K562 (cell line): Measurements from ENCODE around the gene DEF6. TPM values are rescaled to one million over a fixed set of nuclear protein-coding genes. Genes with fewer than 3 reads are reported as not detected.
"Not testable (repeated sequence)": the region's sequence is repeated elsewhere in the genome, so short reads cannot be mapped to it uniquely, and the experiment has no call there.

Experiments
- ATAC-seq: fragments of 200-7000 bp; cut with Tn5 transposase; 3 replicates; pipeline ENCODE4 v1.9.1; 2020; ENCODE audit warnings: moderate library complexity
- BruUV-seq: library from RNA; stranded (reverse); fragments of 400-500 nt; replicated peaks from 2 replicates; lab custom pipeline; 2021; lab: Mats Ljungman, UMichigan
- CTCF ChIA-PET: fragments of 300-600 bp; formaldehyde crosslinking; extraction: SDS; loops from one replicate; lab custom pipeline; 2021; ENCODE audit warnings: low intra/inter-chr PET ratio; lab: Yijun Ruan, JAX
- POLR2A ChIA-PET: fragments of 300-600, 350-650 bp; sonication (Branson Sonifier 250); formaldehyde crosslinking; extraction: SDS; loops from one replicate; lab custom pipeline; 2021; ENCODE audit warnings: antibody characterized with exemption, inconsistent platforms; lab: Yijun Ruan, JAX
- DNase-seq, 4 experiments: peaks; one replicate each; pipeline versions ENCODE4 v3.0.0 to v3.0.0-alpha.2; 2011 to 2018; ENCODE audit warnings: low spot score in 3 of 4, mixed read lengths in 3 of 4; ENCODE audit errors: extremely low read depth in 1 of 4
- FAIRE-seq: peaks from 2 replicates; lab custom pipeline; 2011; peaks lifted over from hg19 to GRCh38; lab: Jason Lieb, UNC
- H2AFZ ChIP-seq: 2 replicates; pipeline ENCODE4 v1.6.0; 2011; ENCODE audit warnings: low read depth, low read length, control low read depth, inconsistent platforms
- H3K27ac ChIP-seq: fragments of 200-600 bp; 3 replicates; pipeline ENCODE4 v1.8.0; 2011; ENCODE audit warnings: low read depth, mild to moderate bottlenecking, control low read depth, inconsistent platforms, low read length, moderate library complexity, mixed read lengths; ENCODE audit errors: extremely low read depth
- H3K27me3 ChIP-seq, 2 experiments: fragments of 300-600 bp in 1 of 2; 2 replicates in 1 of 2; 3 replicates in 1 of 2; pipeline versions ENCODE4 v1.6.0 to v1.8.0; 2011; ENCODE audit warnings: inconsistent platforms in 2 of 2, low read length in 2 of 2, mild to moderate bottlenecking in 1 of 2, mixed read lengths in 1 of 2, moderate library complexity in 1 of 2; ENCODE audit not compliant: control insufficient read depth in 2 of 2, insufficient read depth in 2 of 2
- H3K36me3 ChIP-seq: fragments of 300-600 bp; 3 replicates; pipeline ENCODE4 v1.8.0; 2011; ENCODE audit warnings: mild to moderate bottlenecking, low read length, inconsistent platforms; ENCODE audit not compliant: control insufficient read depth, insufficient read depth
- H3K4me1 ChIP-seq, 2 experiments: fragments of 200-600 bp in 1 of 2; replicated peaks in 1 of 2; 2 replicates in 1 of 2; 3 replicates in 1 of 2; pipeline versions ENCODE4 v1.5.1 to v1.8.0; 2011; ENCODE audit warnings: inconsistent platforms in 2 of 2, low read length in 2 of 2, mild to moderate bottlenecking in 1 of 2, mixed read lengths in 1 of 2, moderate library complexity in 1 of 2; ENCODE audit not compliant: control insufficient read depth in 2 of 2, insufficient read depth in 2 of 2
- H3K4me2 ChIP-seq: 2 replicates; pipeline ENCODE4 v1.6.1; 2011; ENCODE audit warnings: low read length, control low read depth, inconsistent platforms, mixed read lengths; ENCODE audit not compliant: insufficient read depth
- H3K4me3 ChIP-seq: fragments of 200-600 bp; sonication (generic), shearing (Covaris generic); 2 replicates; pipeline ENCODE4 v1.5.1; 2016; ENCODE audit warnings: control low read depth, inconsistent platforms
- H3K79me2 ChIP-seq: fragments of 200-600 bp; 3 replicates; pipeline ENCODE4 v1.8.0; 2011; ENCODE audit warnings: low read length, inconsistent platforms; ENCODE audit not compliant: control insufficient read depth, insufficient read depth
- H3K9ac ChIP-seq, 2 experiments: 2 replicates each; pipeline versions ENCODE4 v1.6.0 to v1.6.1; 2011; ENCODE audit warnings: low read depth in 2 of 2, low read length in 2 of 2, control low read depth in 1 of 2, inconsistent platforms in 1 of 2, mild to moderate bottlenecking in 1 of 2, mixed read lengths in 1 of 2; ENCODE audit not compliant: insufficient read depth in 1 of 2
- H3K9me1 ChIP-seq: one replicate; pipeline ENCODE4 v1.6.0; 2011; ENCODE audit warnings: inconsistent platforms, mild to moderate bottlenecking, low read length, moderate library complexity; ENCODE audit not compliant: control insufficient read depth, insufficient read depth
- H3K9me3 ChIP-seq: replicated peaks from 2 replicates; pipeline ENCODE4 v1.5.1; 2011; ENCODE audit warnings: low read depth, low read length, inconsistent platforms; ENCODE audit not compliant: control insufficient read depth, insufficient read depth
- H4K20me1 ChIP-seq: replicated peaks from 2 replicates; pipeline ENCODE4 v1.6.1; 2011; ENCODE audit warnings: low read length, inconsistent platforms, mixed read lengths; ENCODE audit not compliant: control insufficient read depth, insufficient read depth
- CAMTA2 ChIP-seq: fragments of 250-450 bp; sonication (Bioruptor Pico); conservative IDR thresholded peaks from 2 replicates; pipeline ENCODE4 v1.5.1; 2022
- FOXM1 ChIP-seq, 2 experiments: fragments of 450-650 bp in 1 of 2; sonication (generic) in 1 of 2; formaldehyde crosslinking in 1 of 2; IDR thresholded peaks; 2 replicates each; pipeline versions ENCODE4 v1.6.1 to v1.9.0; 2017 to 2022; ENCODE audit warnings: low read depth in 2 of 2, mild to moderate bottlenecking in 2 of 2, missing genetic modification reagents in 1 of 2, moderate library complexity in 1 of 2
- TAL1 ChIP-seq: fragments of 450-650 bp; IDR thresholded peaks from 2 replicates; pipeline ENCODE4 v1.6.1; 2016; ENCODE audit warnings: mild to moderate bottlenecking
- ZNF316 ChIP-seq: fragments of 450-650 bp; IDR thresholded peaks from 2 replicates; pipeline ENCODE4 v1.6.1; 2016
- WGBS: fragments of 100-300 bp; shearing (Covaris generic); methylation state at CpG from one replicate; pipeline ENCODE4 v1.1.6; 2016; ENCODE audit warnings: low coverage, mixed read lengths; ENCODE audit not compliant: insufficient coverage; ENCODE audit errors: missing lambda C conversion rate; 5-methylcytosine and 5-hydroxymethylcytosine counted together
- in situ Hi-C: fragments of 300-500 bp; cut with MboI; formaldehyde crosslinking; loops from 4 replicates; pipeline ENCODE4 v1.15.0; 2018; ENCODE audit warnings: inconsistent platforms, mixed read lengths
- intact Hi-C: fragments of 100-400 bp; cut with micrococcal nuclease; formaldehyde crosslinking; loops from 2 replicates; pipeline ENCODE4 v1.14.2; 2022
- polyA plus RNA-seq, 8 experiments: library from polyadenylated mRNA; depleted of rRNA in 4 of 8; stranded (reverse) in 5 of 8; unstranded in 3 of 8; fragments of >200 nt; fragmentation: Nextera tagmentation in 2 of 8; fragmentation: Illumina TruSeq in 1 of 8; extraction: Ambion mirVana in 2 of 8; extraction: Trizol in 1 of 8; gene quantifications; 2 replicates each; pipeline versions ENCODE4 v1.2.1 to v1.2.3, GENCODE V29; 2011 to 2014; ENCODE audit warnings: inconsistent platforms in 1 of 8, missing spikeins in 1 of 8
- total RNA-seq, 7 experiments: library from RNA; depleted of rRNA in 6 of 7; stranded (reverse); fragments of >200 nt in 6 of 7; fragmentation: Illumina TruSeq in 2 of 7; extraction: Trizol in 2 of 7; gene quantifications; 2 replicates each; pipeline versions ENCODE4 v1.2.1 to v1.2.3, GENCODE V29; 2011 to 2021; ENCODE audit warnings: low replicate concordance in 1 of 7
- TF ChIP-seq, protein P1 (sequence below): sonication (generic); formaldehyde crosslinking; IDR thresholded peaks from 2 replicates; pipeline ENCODE4 v1.8.0; 2023; ENCODE audit warnings: mild to moderate bottlenecking, missing genetic modification reagents

DEF6 gene
- total and polyA plus RNA-seq, 9 of the 15 experiments (the other 6 are each of a cell fraction or from before 2014, with no cell fraction given) = 1.3 to 44.6 (median 22.7) TPM

DNA sequence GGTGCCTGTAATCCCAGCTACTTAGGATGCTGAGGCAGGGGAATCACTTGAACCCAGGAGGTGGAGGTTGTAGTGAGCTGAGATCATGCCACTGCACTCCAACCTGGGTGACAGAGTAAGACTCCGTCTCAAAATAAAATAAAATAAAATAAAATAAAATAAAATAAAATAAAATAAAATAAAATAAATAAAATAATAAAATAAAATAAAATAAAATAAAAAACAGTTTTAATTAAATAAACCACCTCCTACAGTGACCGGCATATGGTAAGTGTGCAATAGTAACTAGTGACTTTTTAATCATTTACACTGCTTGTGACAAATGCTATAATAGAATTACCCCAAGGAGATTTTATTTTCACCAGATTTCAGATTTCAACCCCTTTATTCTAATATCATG is 10.9 kb downstream of the DEF6 start:
- intact Hi-C loops, H3K27ac ChIP-seq, H3K9me3 ChIP-seq, H3K36me3 ChIP-seq, H3K4me2 ChIP-seq, CTCF ChIA-PET, FAIRE-seq, H2AFZ ChIP-seq, H3K9ac ChIP-seq, H3K9me1 ChIP-seq, DNase-seq, BruUV-seq, ATAC-seq, H4K20me1 ChIP-seq, H3K79me2 ChIP-seq, H3K4me3 ChIP-seq, H3K27me3 ChIP-seq: not testable (repeated sequence)
- in situ Hi-C loops = loop anchor here (10.0 kb wide), 1 partner anchor 146 kb away; the partner anchor contains the start of gene FANCE
- WGBS = 83% methylated on average over 2 of the region's 2 CpGs
- H3K4me1 ChIP-seq = peaks cover 4 to 15% of the 10 kb centered on the region in 2 experiments; a peak in 4 of 5 replicates
- POLR2A ChIA-PET = interaction anchor here (0.6 to 2.4 kb wide), 3 partner anchors 9 to 278 kb away, joined by 3 to 10 read pairs (median 3); no protein-coding TSS in a partner anchor

DNA sequence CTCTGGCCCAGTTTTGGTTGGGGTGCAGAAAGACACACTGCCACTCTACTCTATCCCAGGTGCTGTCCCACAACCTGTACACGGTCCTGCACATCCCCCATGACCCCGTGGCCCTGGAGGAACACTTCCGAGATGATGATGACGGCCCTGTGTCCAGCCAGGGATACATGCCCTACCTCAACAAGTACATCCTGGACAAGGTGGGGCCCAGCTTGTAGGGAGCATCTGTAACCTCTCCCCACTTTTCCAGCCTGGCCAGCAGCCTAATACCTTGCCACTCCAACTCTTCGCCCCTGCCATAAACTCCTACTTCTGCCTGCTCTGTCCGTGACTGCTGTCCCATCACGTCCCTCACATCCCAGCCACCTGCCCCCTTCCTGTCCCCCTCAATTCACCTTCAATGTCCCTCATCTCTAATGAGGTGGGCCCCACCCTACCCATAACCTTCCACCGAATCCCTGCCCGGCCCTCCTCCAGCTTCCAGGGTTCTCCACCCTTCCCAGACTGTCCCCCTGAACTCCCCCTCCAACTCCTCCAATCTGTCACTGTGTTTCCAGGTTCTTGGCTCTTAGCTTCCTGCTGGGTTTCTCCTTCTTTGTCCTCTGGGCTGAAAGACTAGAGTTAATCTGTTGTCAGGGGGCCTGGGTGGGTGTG is 12.1 kb downstream of the DEF6 start:
- H3K4me1 ChIP-seq = peaks cover 4 to 15% of the 10 kb centered on the region in 2 experiments; a peak in 4 of 5 replicates
- TF ChIP-seq ZNF316 = no peak
- TF ChIP-seq FOXM1 (IDR thresholded peaks at IDR 0.05; ENCODE audit: low read depth) = no peak
- no peak for TF ChIP-seq FOXM1 (CRISPR knock-in tag; IDR thresholded peaks at IDR 0.05; ENCODE audit: low read depth)
- TF ChIP-seq CAMTA2 (CRISPR knock-in tag) = no peak
- no peak for TF ChIP-seq TAL1
- TF ChIP-seq, protein P1, sequence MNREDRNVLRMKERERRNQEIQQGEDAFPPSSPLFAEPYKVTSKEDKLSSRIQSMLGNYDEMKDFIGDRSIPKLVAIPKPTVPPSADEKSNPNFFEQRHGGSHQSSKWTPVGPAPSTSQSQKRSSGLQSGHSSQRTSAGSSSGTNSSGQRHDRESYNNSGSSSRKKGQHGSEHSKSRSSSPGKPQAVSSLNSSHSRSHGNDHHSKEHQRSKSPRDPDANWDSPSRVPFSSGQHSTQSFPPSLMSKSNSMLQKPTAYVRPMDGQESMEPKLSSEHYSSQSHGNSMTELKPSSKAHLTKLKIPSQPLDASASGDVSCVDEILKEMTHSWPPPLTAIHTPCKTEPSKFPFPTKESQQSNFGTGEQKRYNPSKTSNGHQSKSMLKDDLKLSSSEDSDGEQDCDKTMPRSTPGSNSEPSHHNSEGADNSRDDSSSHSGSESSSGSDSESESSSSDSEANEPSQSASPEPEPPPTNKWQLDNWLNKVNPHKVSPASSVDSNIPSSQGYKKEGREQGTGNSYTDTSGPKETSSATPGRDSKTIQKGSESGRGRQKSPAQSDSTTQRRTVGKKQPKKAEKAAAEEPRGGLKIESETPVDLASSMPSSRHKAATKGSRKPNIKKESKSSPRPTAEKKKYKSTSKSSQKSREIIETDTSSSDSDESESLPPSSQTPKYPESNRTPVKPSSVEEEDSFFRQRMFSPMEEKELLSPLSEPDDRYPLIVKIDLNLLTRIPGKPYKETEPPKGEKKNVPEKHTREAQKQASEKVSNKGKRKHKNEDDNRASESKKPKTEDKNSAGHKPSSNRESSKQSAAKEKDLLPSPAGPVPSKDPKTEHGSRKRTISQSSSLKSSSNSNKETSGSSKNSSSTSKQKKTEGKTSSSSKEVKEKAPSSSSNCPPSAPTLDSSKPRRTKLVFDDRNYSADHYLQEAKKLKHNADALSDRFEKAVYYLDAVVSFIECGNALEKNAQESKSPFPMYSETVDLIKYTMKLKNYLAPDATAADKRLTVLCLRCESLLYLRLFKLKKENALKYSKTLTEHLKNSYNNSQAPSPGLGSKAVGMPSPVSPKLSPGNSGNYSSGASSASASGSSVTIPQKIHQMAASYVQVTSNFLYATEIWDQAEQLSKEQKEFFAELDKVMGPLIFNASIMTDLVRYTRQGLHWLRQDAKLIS = no peak
- no peak for DNase-seq
- POLR2A ChIA-PET = interaction anchor here (0.6 to 2.4 kb wide), 5 partner anchors 9 to 500 kb away, joined by 3 to 10 read pairs (median 4); no protein-coding TSS in a partner anchor
- 0 out of 2 replicates have a peak, but pooled peaks cover 4% of the 10 kb centered on the region for H4K20me1 ChIP-seq
- H3K4me2 ChIP-seq = no peak overlapping the region
- no peak for FAIRE-seq
- H3K27ac ChIP-seq = no peak overlapping the region
- in situ Hi-C loops (loop anchor here (10.0 kb wide), 1 partner anchor 145 kb away; the partner anchor contains the start of gene FANCE), intact Hi-C loops (no loop called here)
- no peaks in the 10 kb centered on the region for H3K79me2 ChIP-seq
- no peaks in the 10 kb centered on the region for H3K27me3 ChIP-seq
- no TSS peak for BruUV-seq
- H3K9ac ChIP-seq = peak overlapping the region in 1 of 2 experiments; percentile 19; a peak in 1 of 4 replicates
- WGBS = 59% methylated on average over 9 of the region's 9 CpGs
- peaks cover 4% of the 10 kb centered on the region; the same call in 1 of the 3 replicates for H3K36me3 ChIP-seq
- no peaks in the 10 kb centered on the region for H3K9me1 ChIP-seq
- no peak overlapping the region for H2AFZ ChIP-seq
- CTCF ChIA-PET = no interaction called here
- no peak overlapping the region for H3K4me3 ChIP-seq
- no peak for ATAC-seq
- no peaks in the 10 kb centered on the region for H3K9me3 ChIP-seq
